Activated CD8-positive, alpha-beta T cell treated with anti-CD3 and anti-CD28 coated beads for 36 hours (primary cell): ENCODE results near the gene CDKN3. TPM values are rescaled to one million over a fixed set of nuclear protein-coding genes. Genes with fewer than 3 reads are reported as not detected.

Experiments
- ATAC-seq: fragments of 200-7000 bp; cut with Tn5 transposase; one replicate; pipeline ENCODE4 v1.10.0; 2021; ENCODE audit warnings: mild to moderate bottlenecking, moderate library complexity
- CTCF ChIA-PET: fragments of 350-600 bp; sonication (Branson Sonifier 250); formaldehyde crosslinking; loops from one replicate; lab custom pipeline; 2021; ENCODE audit warnings: antibody characterized with exemption; lab: Charles Lee
- POLR2A ChIA-PET: fragments of 350-600 bp; sonication (Branson Sonifier 250); formaldehyde crosslinking; loops from one replicate; lab custom pipeline; 2021; ENCODE audit warnings: antibody characterized with exemption; lab: Charles Lee
- DNase-seq: peaks from one replicate; pipeline ENCODE4 v3.0.0-alpha.2; 2020
- H3K27ac Mint-ChIP-seq: one replicate; pipeline ENCODE4 v1.8.0; 2021; ENCODE audit warnings: mild to moderate bottlenecking, mixed read lengths
- H3K27me3 Mint-ChIP-seq: one replicate; pipeline ENCODE4 v1.8.0; 2021; ENCODE audit warnings: mixed read lengths
- H3K36me3 Mint-ChIP-seq: one replicate; pipeline ENCODE4 v1.8.0; 2021; ENCODE audit warnings: low read depth, mixed read lengths
- H3K4me1 Mint-ChIP-seq: one replicate; pipeline ENCODE4 v1.8.0; 2021; ENCODE audit warnings: low read depth, mixed read lengths
- H3K4me3 Mint-ChIP-seq: one replicate; pipeline ENCODE4 v1.8.0; 2021; ENCODE audit warnings: mild to moderate bottlenecking, moderate library complexity, mixed read lengths
- H3K9me3 Mint-ChIP-seq: one replicate; pipeline ENCODE4 v1.8.0; 2021; ENCODE audit warnings: mixed read lengths
- intact Hi-C: fragments of 100-400 bp; cut with micrococcal nuclease; formaldehyde crosslinking; loops from one replicate; pipeline ENCODE4 v1.10.0; 2022
- total RNA-seq, 2 experiments: library from RNA; stranded (reverse); gene quantifications; one replicate each; pipeline ENCODE4 v1.2.3, GENCODE V29; 2021
- TF ChIP-seq, protein P1 (sequence below): fragments of 200-600 bp; IDR thresholded peaks from one replicate; pipeline ENCODE4 v1.8.0; 2022; ENCODE audit warnings: antibody characterized with exemption, mild to moderate bottlenecking

Gene CDKN3
- total RNA-seq, 2 experiments from 2014 or later, result 88.0 to 92.7 TPM

DNA sequence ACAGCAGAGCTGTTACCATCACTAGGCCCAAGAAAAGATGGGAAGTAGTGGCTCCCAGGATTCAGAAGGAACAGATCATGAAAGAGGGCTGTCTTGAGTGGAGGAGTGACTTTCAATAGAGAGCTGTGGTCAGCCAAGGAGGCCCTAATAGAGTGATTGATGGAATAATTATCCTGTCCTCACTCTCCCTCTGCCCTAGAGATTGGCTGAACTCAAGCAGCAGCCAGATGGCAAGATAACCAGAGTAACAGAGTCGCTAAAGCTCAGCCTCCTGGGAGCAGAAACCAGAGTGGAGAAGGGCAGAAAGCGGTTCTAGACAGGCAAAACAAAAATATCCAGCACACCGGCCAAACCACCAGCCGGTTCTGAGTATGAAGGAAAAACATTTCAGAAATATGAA is 68.8 kb downstream of the CDKN3 start:
- ATAC-seq, result no peak
- peaks cover 10% of the 10 kb centered on the region for H3K9me3 Mint-ChIP-seq
- TF ChIP-seq, protein P1, sequence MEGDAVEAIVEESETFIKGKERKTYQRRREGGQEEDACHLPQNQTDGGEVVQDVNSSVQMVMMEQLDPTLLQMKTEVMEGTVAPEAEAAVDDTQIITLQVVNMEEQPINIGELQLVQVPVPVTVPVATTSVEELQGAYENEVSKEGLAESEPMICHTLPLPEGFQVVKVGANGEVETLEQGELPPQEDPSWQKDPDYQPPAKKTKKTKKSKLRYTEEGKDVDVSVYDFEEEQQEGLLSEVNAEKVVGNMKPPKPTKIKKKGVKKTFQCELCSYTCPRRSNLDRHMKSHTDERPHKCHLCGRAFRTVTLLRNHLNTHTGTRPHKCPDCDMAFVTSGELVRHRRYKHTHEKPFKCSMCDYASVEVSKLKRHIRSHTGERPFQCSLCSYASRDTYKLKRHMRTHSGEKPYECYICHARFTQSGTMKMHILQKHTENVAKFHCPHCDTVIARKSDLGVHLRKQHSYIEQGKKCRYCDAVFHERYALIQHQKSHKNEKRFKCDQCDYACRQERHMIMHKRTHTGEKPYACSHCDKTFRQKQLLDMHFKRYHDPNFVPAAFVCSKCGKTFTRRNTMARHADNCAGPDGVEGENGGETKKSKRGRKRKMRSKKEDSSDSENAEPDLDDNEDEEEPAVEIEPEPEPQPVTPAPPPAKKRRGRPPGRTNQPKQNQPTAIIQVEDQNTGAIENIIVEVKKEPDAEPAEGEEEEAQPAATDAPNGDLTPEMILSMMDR, result no peak
- H3K27me3 Mint-ChIP-seq, result no peaks in the 10 kb centered on the region
- CTCF ChIA-PET, result interaction anchor here (0.9 kb wide), 1 partner anchor 24 kb away, joined by 3 read pairs; no protein-coding TSS in a partner anchor
- H3K36me3 Mint-ChIP-seq, result no peaks in the 10 kb centered on the region
- no peak for DNase-seq
- H3K27ac Mint-ChIP-seq, result no peak overlapping the region
- POLR2A ChIA-PET, result no interaction called here
- H3K4me1 Mint-ChIP-seq, result peaks cover 5% of the 10 kb centered on the region
- no peak overlapping the region for H3K4me3 Mint-ChIP-seq
- intact Hi-C loops, result no loop called here

DNA sequence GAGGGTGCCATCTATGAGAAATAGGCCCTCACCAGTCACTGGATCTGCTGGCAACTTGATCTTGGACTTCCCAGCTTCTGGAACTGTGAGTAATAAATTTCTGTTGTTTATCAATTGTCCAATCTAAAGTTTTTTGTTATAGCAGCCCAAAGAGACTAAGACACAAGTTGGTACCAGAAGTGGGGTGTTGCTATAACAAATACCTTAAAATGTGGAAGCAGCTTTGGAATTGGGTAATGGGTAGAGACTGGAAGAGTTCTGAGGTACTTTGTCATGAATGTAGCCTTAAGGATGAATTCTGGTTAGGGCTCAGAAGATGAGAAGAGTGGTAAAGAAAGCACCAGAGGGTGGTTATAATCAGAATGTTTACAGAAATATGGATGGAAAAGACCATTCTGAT is 70.5 kb downstream of the CDKN3 start:
- ChIA-PET POLR2A (interaction anchor here (0.6 kb wide), 1 partner anchor 59 kb away, joined by 3 read pairs; no protein-coding TSS in a partner anchor), CTCF (no interaction called here)
- peaks cover 10% of the 10 kb centered on the region for H3K9me3 Mint-ChIP-seq
- H3K4me1 Mint-ChIP-seq, result peaks cover under 1% of the 10 kb centered on the region
- no peaks in the 10 kb centered on the region for H3K36me3 Mint-ChIP-seq
- no peak overlapping the region for H3K4me3 Mint-ChIP-seq
- no peak overlapping the region for H3K27ac Mint-ChIP-seq
- TF ChIP-seq, protein P1, result no peak
- intact Hi-C loops, result no loop called here
- ATAC-seq, result no peak
- DNase-seq, result no peak
- no peaks in the 10 kb centered on the region for H3K27me3 Mint-ChIP-seq

Other genes with a start within 250 kb of the CDKN3 start
- gene CNIH1, start 44.4 kb downstream of the CDKN3 start, total RNA-seq, result 10 to 100 TPM; 82.0 to 82.7 TPM
- 10 to 100 TPM; 29.2 to 32.1 TPM for gene GMFB, start 92.0 kb downstream of the CDKN3 start, total RNA-seq
- 10 to 100 TPM in 1 of 2 experiments, 1 to 10 TPM in 1; 9.6 to 10.0 TPM for gene CGRRF1, start 112.9 kb downstream of the CDKN3 start, total RNA-seq
- 1 to 10 TPM; 4.5 to 4.9 TPM for gene SAMD4A, start 170.1 kb downstream of the CDKN3 start, total RNA-seq